Activated T-cell treated with anti-CD3 and anti-CD28 coated beads, Interleukin-2, amount 50 U/mL, for 1 hour (primary cell): ENCODE results near the gene NOP14.
"Not testable (repeated sequence)": the region's sequence is repeated elsewhere in the genome, so short reads cannot be mapped to it uniquely, and the experiment has no call there.

Experiments used
- DNase-seq: peaks from one replicate; pipeline ENCODE4 v3.0.0-alpha.2; 2020

The NOP14 gene

GRCh38 chr4:2961421-2961810 lies 1.8 kb downstream of the NOP14 start:
- DNase-seq = no peak

- DNase-seq = not testable (repeated sequence)
These were observed 2.8 kb downstream of the NOP14 start for GRCh38 chr4:2960450-2960849.

- DNase-seq = no peak
These were observed 4.8 kb downstream of the NOP14 start for GRCh38 chr4:2958446-2958845.

GRCh38 chr4:2955186-2956044 lies 7.8 kb downstream of the NOP14 start:
- DNase-seq = not testable (repeated sequence)

- peak; percentile 58 for DNase-seq
These were observed 8.6 kb downstream of the NOP14 start for GRCh38 chr4:2954358-2955185.

- no peak for DNase-seq
These were observed 9.7 kb downstream of the NOP14 start for GRCh38 chr4:2953496-2953895.

GRCh38 chr4:2950221-2950989 lies 12.8 kb downstream of the NOP14 start:
- DNase-seq = no peak

- no peak for DNase-seq
These were observed 13.5 kb downstream of the NOP14 start for GRCh38 chr4:2949782-2950125.

- no peak for DNase-seq
These were observed 14.1 kb downstream of the NOP14 start for GRCh38 chr4:2948895-2949781.

- no peak for DNase-seq
These were observed 15.3 kb downstream of the NOP14 start for GRCh38 chr4:2947926-2948325.

GRCh38 chr4:2946812-2947600 lies 16.2 kb downstream of the NOP14 start:
- no peak for DNase-seq

- DNase-seq = not testable (repeated sequence)
These were observed 17.3 kb downstream of the NOP14 start for GRCh38 chr4:2945619-2946604.

GRCh38 chr4:2944586-2945526 lies 18.4 kb downstream of the NOP14 start:
- no peak for DNase-seq

GRCh38 chr4:2944091-2944482 lies 19.1 kb downstream of the NOP14 start:
- peak; percentile 15 for DNase-seq

- DNase-seq = peak; percentile 11
These were observed 19.7 kb downstream of the NOP14 start for GRCh38 chr4:2943364-2944090.

- peak; percentile 22 for DNase-seq
These were observed 20.5 kb downstream of the NOP14 start for GRCh38 chr4:2942532-2943363.

- DNase-seq = peak; percentile 24
These were observed 21.1 kb downstream of the NOP14 start for GRCh38 chr4:2942037-2942531.
